Glutamatergic neuron (in vitro differentiated cells): ENCODE measurements around the gene CER1. TPM values are rescaled to one million over a fixed set of nuclear protein-coding genes. Genes with fewer than 3 reads are reported as not detected.
A peak's percentile ranks its signal among the peaks of the same experiment; 100 is the strongest.

ENCODE experiments used
- DNase-seq: peaks from one replicate; pipeline ENCODE4 v3.0.0; 2022
- H3K27ac Mint-ChIP-seq: one replicate; pipeline ENCODE4 v1.8.0; 2020; ENCODE audit warnings: mild to moderate bottlenecking, mixed read lengths, inconsistent platforms; ENCODE audit not compliant: unreplicated experiment
- H3K27me3 Mint-ChIP-seq: one replicate; pipeline ENCODE4 v1.8.0; 2020; ENCODE audit warnings: mild to moderate bottlenecking, moderate library complexity, mixed read lengths, inconsistent platforms; ENCODE audit not compliant: unreplicated experiment
- H3K36me3 Mint-ChIP-seq: one replicate; pipeline ENCODE4 v1.8.0; 2020; ENCODE audit warnings: mild to moderate bottlenecking, mixed read lengths, inconsistent platforms; ENCODE audit not compliant: unreplicated experiment
- H3K4me1 Mint-ChIP-seq: one replicate; pipeline ENCODE4 v1.8.0; 2020; ENCODE audit warnings: mild to moderate bottlenecking, low read depth, mixed read lengths, inconsistent platforms; ENCODE audit not compliant: unreplicated experiment
- H3K4me3 Mint-ChIP-seq: one replicate; pipeline ENCODE4 v1.8.0; 2020; ENCODE audit warnings: mild to moderate bottlenecking, mixed read lengths, inconsistent platforms; ENCODE audit not compliant: unreplicated experiment
- H3K9me3 Mint-ChIP-seq: one replicate; pipeline ENCODE4 v1.8.0; 2020; ENCODE audit warnings: mild to moderate bottlenecking, moderate library complexity, mixed read lengths, inconsistent platforms; ENCODE audit not compliant: unreplicated experiment
- long read RNA-seq: library from polyadenylated mRNA; unstranded; transcript quantifications from one replicate; pipeline ENCODE4 v2.0.0, GENCODE V29; 2020; ENCODE audit not compliant: unreplicated experiment
- total RNA-seq: library from RNA; stranded (reverse); fragmentation: NEBNext Ultra II Directional; extraction: Animal tissue kit (Norgen Biotek cat#: 25700); gene quantifications from one replicate; pipeline ENCODE4 v1.2.1, GENCODE V29; 2021; ENCODE audit not compliant: unreplicated experiment
- TF ChIP-seq, protein P1 (sequence below): fragments of 200-600 bp; sonication (generic); IDR thresholded peaks from one replicate; pipeline ENCODE4 v1.5.0; 2021; ENCODE audit not compliant: partially characterized antibody, unreplicated experiment

Gene CER1, protein sequence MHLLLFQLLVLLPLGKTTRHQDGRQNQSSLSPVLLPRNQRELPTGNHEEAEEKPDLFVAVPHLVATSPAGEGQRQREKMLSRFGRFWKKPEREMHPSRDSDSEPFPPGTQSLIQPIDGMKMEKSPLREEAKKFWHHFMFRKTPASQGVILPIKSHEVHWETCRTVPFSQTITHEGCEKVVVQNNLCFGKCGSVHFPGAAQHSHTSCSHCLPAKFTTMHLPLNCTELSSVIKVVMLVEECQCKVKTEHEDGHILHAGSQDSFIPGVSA
- 3.0 TPM for total RNA-seq
- long read RNA-seq, partial matches to known transcripts, result 0 of 3 reads
- long read RNA-seq, other reads (novel, unspliced or antisense), result 0 of 3 reads

GRCh38 chr9:14722391-14723035, at the start of gene CER1:
Gene CER1 (minus strand): TSS chr9:14722733. CDS start chr9:14722672, 61 bp downstream.
- peaks cover 2% of the 10 kb centered on the region for H3K27me3 Mint-ChIP-seq
- no peak for DNase-seq
- H3K9me3 Mint-ChIP-seq, result peaks cover 10% of the 10 kb centered on the region
- H3K4me3 Mint-ChIP-seq, result peak within 1 kb of the TSS; percentile 73
- H3K4me1 Mint-ChIP-seq, result peaks cover 25% of the 10 kb centered on the region
- TF ChIP-seq, protein P1, sequence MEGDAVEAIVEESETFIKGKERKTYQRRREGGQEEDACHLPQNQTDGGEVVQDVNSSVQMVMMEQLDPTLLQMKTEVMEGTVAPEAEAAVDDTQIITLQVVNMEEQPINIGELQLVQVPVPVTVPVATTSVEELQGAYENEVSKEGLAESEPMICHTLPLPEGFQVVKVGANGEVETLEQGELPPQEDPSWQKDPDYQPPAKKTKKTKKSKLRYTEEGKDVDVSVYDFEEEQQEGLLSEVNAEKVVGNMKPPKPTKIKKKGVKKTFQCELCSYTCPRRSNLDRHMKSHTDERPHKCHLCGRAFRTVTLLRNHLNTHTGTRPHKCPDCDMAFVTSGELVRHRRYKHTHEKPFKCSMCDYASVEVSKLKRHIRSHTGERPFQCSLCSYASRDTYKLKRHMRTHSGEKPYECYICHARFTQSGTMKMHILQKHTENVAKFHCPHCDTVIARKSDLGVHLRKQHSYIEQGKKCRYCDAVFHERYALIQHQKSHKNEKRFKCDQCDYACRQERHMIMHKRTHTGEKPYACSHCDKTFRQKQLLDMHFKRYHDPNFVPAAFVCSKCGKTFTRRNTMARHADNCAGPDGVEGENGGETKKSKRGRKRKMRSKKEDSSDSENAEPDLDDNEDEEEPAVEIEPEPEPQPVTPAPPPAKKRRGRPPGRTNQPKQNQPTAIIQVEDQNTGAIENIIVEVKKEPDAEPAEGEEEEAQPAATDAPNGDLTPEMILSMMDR, result no peak
- H3K36me3 Mint-ChIP-seq, result no peaks in the 10 kb centered on the region
- H3K27ac Mint-ChIP-seq, result peak within 1 kb of the TSS; percentile 95

GRCh38 chr9:14770592-14770991, 48.1 kb upstream of the CER1 start:
- TF ChIP-seq, protein P1, result no peak
- DNase-seq, result no peak
- Mint-ChIP-seq H3K27ac (no peak overlapping the region), H3K36me3 (no peaks in the 10 kb centered on the region), H3K9me3 (no peaks in the 10 kb centered on the region), H3K4me1 (peaks cover 8% of the 10 kb centered on the region), H3K27me3 (no peaks in the 10 kb centered on the region), H3K4me3 (no peak overlapping the region)

- H3K9me3 Mint-ChIP-seq, result no peaks in the 10 kb centered on the region
- TF ChIP-seq, protein P1, result no peak
- H3K36me3 Mint-ChIP-seq, result no peaks in the 10 kb centered on the region
- no peak for DNase-seq
- peaks cover 8% of the 10 kb centered on the region for H3K4me1 Mint-ChIP-seq
- no peak overlapping the region for H3K27ac Mint-ChIP-seq
- no peaks in the 10 kb centered on the region for H3K27me3 Mint-ChIP-seq
- no peak overlapping the region for H3K4me3 Mint-ChIP-seq
Observed at GRCh38 chr9:14769230-14769571, 46.7 kb upstream of the CER1 start.

GRCh38 chr9:14768405-14769229, 46.1 kb upstream of the CER1 start:
- Mint-ChIP-seq H3K27ac (no peak overlapping the region), H3K4me3 (no peak overlapping the region), H3K4me1 (peaks cover 8% of the 10 kb centered on the region), H3K9me3 (peaks cover 2% of the 10 kb centered on the region), H3K36me3 (no peaks in the 10 kb centered on the region), H3K27me3 (no peaks in the 10 kb centered on the region)
- DNase-seq, result no peak
- TF ChIP-seq, protein P1, result peak; percentile 88
